Activated CD4-positive, alpha-beta T cell treated with anti-CD3 and anti-CD28 coated beads, Interleukin-2, amount 10 ng/mL, durations not matched to agents 7 days and 5 days (primary cell): Measurements from ENCODE around the gene MYBPC2. TPM values are rescaled to one million over a fixed set of nuclear protein-coding genes. Genes with fewer than 3 reads are reported as not detected.

Experiments
- CTCF ChIA-PET: fragments of 350-600 bp; sonication (Branson Sonifier 250); formaldehyde crosslinking; loops from one replicate; lab custom pipeline; 2021; ENCODE audit warnings: antibody characterized with exemption; lab: Charles Lee
- POLR2A ChIA-PET: fragments of 350-600 bp; sonication (Branson Sonifier 250); formaldehyde crosslinking; loops from one replicate; lab custom pipeline; 2021; ENCODE audit warnings: antibody characterized with exemption; lab: Charles Lee
- DNase-seq: peaks from one replicate; pipeline ENCODE4 v3.0.0-alpha.2; 2020
- H3K27ac Mint-ChIP-seq: one replicate; pipeline ENCODE4 v1.8.0; 2021; ENCODE audit warnings: mild to moderate bottlenecking, moderate library complexity, mixed read lengths
- H3K27me3 Mint-ChIP-seq: one replicate; pipeline ENCODE4 v1.8.0; 2021; ENCODE audit warnings: mixed read lengths
- H3K36me3 Mint-ChIP-seq: one replicate; pipeline ENCODE4 v1.8.0; 2021; ENCODE audit warnings: low read depth, mixed read lengths
- H3K4me1 Mint-ChIP-seq: one replicate; pipeline ENCODE4 v1.8.0; 2021; ENCODE audit warnings: mixed read lengths
- H3K4me3 Mint-ChIP-seq: one replicate; pipeline ENCODE4 v1.8.0; 2021; ENCODE audit warnings: mild to moderate bottlenecking, moderate library complexity, mixed read lengths
- H3K9me3 Mint-ChIP-seq: one replicate; pipeline ENCODE4 v1.8.0; 2021; ENCODE audit warnings: mixed read lengths
- total RNA-seq, 2 experiments: library from RNA; stranded (reverse); gene quantifications; one replicate each; pipeline ENCODE4 v1.2.3, GENCODE V29; 2021

The MYBPC2 gene
- total RNA-seq, 2 experiments from 2014 or later: not detected

GRCh38 chr19:50398675-50399367, 33.9 kb upstream of the MYBPC2 start:
- H3K27ac Mint-ChIP-seq: no peak overlapping the region
- DNase-seq: no peak
- no peaks in the 10 kb centered on the region for H3K4me1 Mint-ChIP-seq
- no peak overlapping the region for H3K4me3 Mint-ChIP-seq
- ChIA-PET POLR2A (no interaction called here), CTCF (interaction anchor here (1.1 to 1.6 kb wide), 2 partner anchors 12 to 16 kb away, joined by 4 to 5 read pairs; no protein-coding TSS in a partner anchor)
- no peaks in the 10 kb centered on the region for H3K27me3 Mint-ChIP-seq
- peaks cover 18% of the 10 kb centered on the region for H3K36me3 Mint-ChIP-seq
- no peaks in the 10 kb centered on the region for H3K9me3 Mint-ChIP-seq

- ChIA-PET POLR2A (no interaction called here), CTCF (interaction anchor here (1.6 kb wide), 1 partner anchor 12 kb away, joined by 5 read pairs; no protein-coding TSS in a partner anchor)
- peaks cover 19% of the 10 kb centered on the region for H3K36me3 Mint-ChIP-seq
- H3K27me3 Mint-ChIP-seq: no peaks in the 10 kb centered on the region
- H3K9me3 Mint-ChIP-seq: no peaks in the 10 kb centered on the region
- DNase-seq: no peak
- no peaks in the 10 kb centered on the region for H3K4me1 Mint-ChIP-seq
- no peak overlapping the region for H3K27ac Mint-ChIP-seq
- H3K4me3 Mint-ChIP-seq: no peak overlapping the region
These were observed 33.3 kb upstream of the MYBPC2 start for GRCh38 chr19:50399368-50399745.

- H3K4me3 Mint-ChIP-seq: no peak overlapping the region
- DNase-seq: no peak
- H3K4me1 Mint-ChIP-seq: peaks cover 1% of the 10 kb centered on the region
- ChIA-PET CTCF (interaction anchor here (1.1 kb wide), 1 partner anchor 12 kb away, joined by 3 read pairs; no protein-coding TSS in a partner anchor), POLR2A (no interaction called here)
- no peak overlapping the region for H3K27ac Mint-ChIP-seq
- peaks cover 27% of the 10 kb centered on the region for H3K36me3 Mint-ChIP-seq
- no peaks in the 10 kb centered on the region for H3K9me3 Mint-ChIP-seq
- H3K27me3 Mint-ChIP-seq: no peaks in the 10 kb centered on the region
These were observed 30.9 kb upstream of the MYBPC2 start for GRCh38 chr19:50401605-50402450.

GRCh38 chr19:50402544-50403301, 30.0 kb upstream of the MYBPC2 start:
- H3K4me3 Mint-ChIP-seq: no peak overlapping the region
- no peaks in the 10 kb centered on the region for H3K9me3 Mint-ChIP-seq
- CTCF ChIA-PET: interaction anchor here (1.1 kb wide), 1 partner anchor 11 kb away, joined by 3 read pairs; no protein-coding TSS in a partner anchor
- no peak for DNase-seq
- POLR2A ChIA-PET: no interaction called here
- H3K27me3 Mint-ChIP-seq: no peaks in the 10 kb centered on the region
- peaks cover 29% of the 10 kb centered on the region for H3K36me3 Mint-ChIP-seq
- no peak overlapping the region for H3K27ac Mint-ChIP-seq
- peaks cover 1% of the 10 kb centered on the region for H3K4me1 Mint-ChIP-seq

GRCh38 chr19:50406156-50406820, 26.4 kb upstream of the MYBPC2 start:
- peaks cover 1% of the 10 kb centered on the region for H3K4me1 Mint-ChIP-seq
- H3K27ac Mint-ChIP-seq: no peak overlapping the region
- ChIA-PET POLR2A (no interaction called here), CTCF (no interaction called here)
- H3K4me3 Mint-ChIP-seq: no peak overlapping the region
- H3K36me3 Mint-ChIP-seq: peaks cover 36% of the 10 kb centered on the region
- DNase-seq: no peak
- no peaks in the 10 kb centered on the region for H3K9me3 Mint-ChIP-seq
- no peaks in the 10 kb centered on the region for H3K27me3 Mint-ChIP-seq

GRCh38 chr19:50406829-50407228, 25.9 kb upstream of the MYBPC2 start:
- H3K4me3 Mint-ChIP-seq: no peak overlapping the region
- H3K9me3 Mint-ChIP-seq: no peaks in the 10 kb centered on the region
- CTCF ChIA-PET: interaction anchor here (0.7 kb wide), 1 partner anchor 749 kb away, joined by 3 read pairs; no protein-coding TSS in a partner anchor
- POLR2A ChIA-PET: no interaction called here
- no peak overlapping the region for H3K27ac Mint-ChIP-seq
- no peaks in the 10 kb centered on the region for H3K27me3 Mint-ChIP-seq
- H3K36me3 Mint-ChIP-seq: peaks cover 37% of the 10 kb centered on the region
- no peak for DNase-seq
- peaks cover 1% of the 10 kb centered on the region for H3K4me1 Mint-ChIP-seq

- Mint-ChIP-seq H3K36me3 (peaks cover 39% of the 10 kb centered on the region), H3K4me3 (no peak overlapping the region), H3K9me3 (no peaks in the 10 kb centered on the region), H3K27me3 (no peaks in the 10 kb centered on the region), H3K27ac (no peak overlapping the region), H3K4me1 (peaks cover 1% of the 10 kb centered on the region)
- no peak for DNase-seq
- ChIA-PET CTCF (interaction anchor here (1.5 kb wide), 1 partner anchor 41 kb away, joined by 3 read pairs; no protein-coding TSS in a partner anchor), POLR2A (no interaction called here)
These were observed 23.3 kb upstream of the MYBPC2 start for GRCh38 chr19:50409347-50409746.

GRCh38 chr19:50410109-50410508, 22.6 kb upstream of the MYBPC2 start:
- H3K9me3 Mint-ChIP-seq: no peaks in the 10 kb centered on the region
- POLR2A ChIA-PET: no interaction called here
- H3K4me3 Mint-ChIP-seq: no peak overlapping the region
- peaks cover 2% of the 10 kb centered on the region for H3K4me1 Mint-ChIP-seq
- no peak overlapping the region for H3K27ac Mint-ChIP-seq
- DNase-seq: no peak
- CTCF ChIA-PET: interaction anchor here (1.5 kb wide), 1 partner anchor 41 kb away, joined by 3 read pairs; no protein-coding TSS in a partner anchor
- H3K27me3 Mint-ChIP-seq: no peaks in the 10 kb centered on the region
- peaks cover 44% of the 10 kb centered on the region for H3K36me3 Mint-ChIP-seq

- peaks cover 29% of the 10 kb centered on the region for H3K36me3 Mint-ChIP-seq
- no peaks in the 10 kb centered on the region for H3K27me3 Mint-ChIP-seq
- ChIA-PET CTCF (interaction anchor here (0.6 to 1.4 kb wide), 3 partner anchors 12 to 380 kb away, joined by 3 to 4 read pairs (median 3); no protein-coding TSS in a partner anchor), POLR2A (no interaction called here)
- DNase-seq: no peak
- H3K4me3 Mint-ChIP-seq: no peak overlapping the region
- no peaks in the 10 kb centered on the region for H3K9me3 Mint-ChIP-seq
- H3K4me1 Mint-ChIP-seq: peaks cover 1% of the 10 kb centered on the region
- H3K27ac Mint-ChIP-seq: no peak overlapping the region
These were observed 20.3 kb upstream of the MYBPC2 start for GRCh38 chr19:50412419-50412818.

GRCh38 chr19:50413096-50413495, 19.6 kb upstream of the MYBPC2 start:
- ChIA-PET POLR2A (no interaction called here), CTCF (interaction anchor here (1.4 kb wide), 1 partner anchor 11 kb away, joined by 3 read pairs; no protein-coding TSS in a partner anchor)
- Mint-ChIP-seq H3K27me3 (no peaks in the 10 kb centered on the region), H3K27ac (no peak overlapping the region), H3K36me3 (peaks cover 29% of the 10 kb centered on the region), H3K4me3 (no peak overlapping the region), H3K4me1 (peaks cover 1% of the 10 kb centered on the region), H3K9me3 (no peaks in the 10 kb centered on the region)
- DNase-seq: no peak

GRCh38 chr19:50413531-50413930, 19.2 kb upstream of the MYBPC2 start:
- Mint-ChIP-seq H3K4me3 (no peak overlapping the region), H3K36me3 (peaks cover 29% of the 10 kb centered on the region), H3K4me1 (peaks cover 1% of the 10 kb centered on the region), H3K27me3 (no peaks in the 10 kb centered on the region), H3K9me3 (no peaks in the 10 kb centered on the region), H3K27ac (no peak overlapping the region)
- ChIA-PET CTCF (interaction anchor here (0.8 kb wide), 1 partner anchor 11 kb away, joined by 3 read pairs; no protein-coding TSS in a partner anchor), POLR2A (no interaction called here)
- no peak for DNase-seq
